ENCODE measurements around the gene TTLL10. TPM values are rescaled to one million over a fixed set of nuclear protein-coding genes. Genes with fewer than 3 reads are reported as not detected.

The TTLL10 gene
- total and polyA plus RNA-seq, 2 of the 8 experiments (the other 6 are each of a cell fraction or from before 2014, with no cell fraction given): 1.1 to 1.7 TPM

- TF ChIP-seq CTCF (IDR thresholded peaks at IDR 0.05; ENCODE audit: control extremely low read depth in 1 of 3, insufficient read depth in 1 of 3, low read depth in 1 of 3, low read length in 3 of 3): no peak
- no peak for TF ChIP-seq NRF1 (IDR thresholded peaks at IDR 0.05; ENCODE audit: low read depth, low read length)
- no peak for TF ChIP-seq TCF12 (IDR thresholded peaks at IDR 0.05; ENCODE audit: low read depth, low read length)
- TF ChIP-seq RAD21 (IDR thresholded peaks at IDR 0.05 in 1 of 2, conservative IDR thresholded peaks at IDR 0.05 in 1 of 2; ENCODE audit: low read depth in 2 of 2, low read length in 2 of 2): no peak
- no peak for TF ChIP-seq HDAC6 (IDR thresholded peaks at IDR 0.05; ENCODE audit: low read depth, low read length)
- TF ChIP-seq SUZ12 (IDR thresholded peaks at IDR 0.05; ENCODE audit: low read length): no peak
Measured at GRCh38 chr1:1215080-1215676, 41.5 kb downstream of the TTLL10 start (continued).

All from H1 (cell line).